Cardiac septum (tissue), 1 donor: Measurements from ENCODE around the gene ABL2. TPM values are rescaled to one million over a fixed set of nuclear protein-coding genes. Genes with fewer than 3 reads are reported as not detected.
"Not testable (repeated sequence)": the region's sequence is repeated elsewhere in the genome, so short reads cannot be mapped to it uniquely, and the experiment has no call there.

Experiments
- DNase-seq: peaks from one replicate; pipeline ENCODE4 v3.0.0-alpha.2; 2020; ENCODE audit warnings: low spot score
- intact Hi-C: fragments of 100-400 bp; cut with DNase I; formaldehyde crosslinking; loops from one replicate; pipeline ENCODE4 v1.14.0; 2022
- total RNA-seq: library from RNA; stranded (reverse); fragmentation: NEBNext Ultra II Directional; extraction: Animal tissue kit (Norgen Biotek cat#: 25700); gene quantifications from one replicate; pipeline ENCODE4 v1.2.1, GENCODE V29; 2021
- donor health status: DM: no; HTN: no; CAD: no.

Gene ABL2
- total RNA-seq, 1 donor from 2014 or later: 14.1 TPM

DNA sequence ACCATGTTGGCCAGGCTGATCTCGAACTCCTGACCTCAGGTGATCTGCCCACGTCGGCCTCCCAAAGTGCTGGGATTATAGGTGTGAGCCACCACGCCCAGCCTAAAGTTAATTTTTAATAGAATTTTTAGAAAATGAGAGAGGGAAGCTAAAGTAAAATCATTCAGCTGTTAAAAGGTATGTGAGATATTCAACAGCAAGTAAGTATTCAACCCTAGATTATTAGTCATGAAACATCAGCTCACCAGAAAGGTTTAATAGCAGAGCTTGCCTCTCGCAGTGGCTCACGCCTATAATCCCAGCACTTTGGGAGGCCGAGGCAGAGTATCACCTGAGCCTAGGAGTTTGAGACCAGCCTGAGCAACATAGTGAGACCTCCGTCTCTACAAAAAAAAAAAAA is 5.0 kb downstream of the ABL2 start:
- DNase-seq, intact Hi-C loops: not testable (repeated sequence)

DNA sequence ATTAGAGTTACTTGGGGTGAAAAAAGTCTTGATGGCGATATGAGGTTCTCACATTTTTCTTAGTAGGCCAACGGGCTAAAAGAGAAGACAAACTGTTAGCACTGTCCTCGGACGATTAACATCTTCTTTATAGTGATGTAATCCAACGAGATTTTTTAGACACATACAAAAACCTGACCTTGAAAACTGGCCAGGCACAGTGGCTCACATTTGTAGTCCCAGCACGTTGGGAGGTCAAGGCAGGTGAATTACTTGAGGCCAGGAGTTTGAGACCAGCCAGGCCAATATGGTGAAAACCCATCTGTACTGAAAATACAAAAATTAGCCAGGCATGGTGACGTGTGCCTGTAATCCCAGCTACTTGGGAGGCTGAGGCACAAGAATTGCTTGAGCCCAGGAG is 8.4 kb downstream of the ABL2 start:
- intact Hi-C loops, DNase-seq: not testable (repeated sequence)

DNA sequence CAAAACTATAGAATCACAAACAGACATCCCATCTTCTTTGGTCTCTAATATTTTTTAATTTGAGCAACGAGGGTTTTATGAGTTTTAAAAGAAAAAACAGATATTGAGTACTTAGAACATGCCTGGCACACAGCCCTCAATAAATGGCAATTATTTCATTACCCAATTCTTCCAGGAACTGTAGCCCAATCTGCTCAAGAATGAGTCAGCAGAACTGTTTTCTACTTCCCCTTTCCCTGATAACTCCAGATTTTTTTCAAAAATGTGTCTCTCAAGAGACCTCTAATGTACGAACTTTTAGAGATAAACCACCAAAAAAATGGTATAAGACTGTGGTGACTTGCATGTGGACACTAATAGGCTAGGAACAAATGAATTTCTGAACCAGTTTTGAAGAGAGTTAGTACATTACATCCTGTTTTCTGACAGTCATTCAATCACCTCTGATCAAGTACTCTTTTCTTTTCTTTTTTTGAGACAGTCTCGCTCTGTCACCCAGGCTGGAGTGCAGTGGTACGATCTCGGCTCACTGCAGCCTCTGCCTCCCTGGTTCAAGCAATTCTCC is 11.5 kb downstream of the ABL2 start:
- intact Hi-C loops: no loop called here
- DNase-seq: no peak

DNA sequence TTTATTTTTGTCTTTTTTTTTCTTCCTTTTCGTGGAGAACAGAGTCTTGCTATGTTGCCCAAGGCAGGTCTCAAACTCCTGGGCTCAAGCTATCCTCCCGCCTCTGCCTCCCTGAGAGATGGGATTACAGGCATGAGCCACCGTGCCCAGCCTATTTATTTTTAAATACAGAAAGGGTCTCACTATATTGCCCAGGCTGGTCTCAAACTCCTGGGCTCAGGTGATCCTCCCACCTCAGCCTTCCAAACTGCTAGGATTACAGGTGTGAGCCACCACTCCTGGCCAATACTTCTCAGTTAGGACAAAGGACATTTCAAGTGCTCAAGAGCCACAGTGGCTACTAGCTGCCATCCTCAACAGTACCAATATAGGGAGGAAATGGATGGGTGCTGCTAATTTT is 16.2 kb downstream of the ABL2 start:
- DNase-seq, intact Hi-C loops: not testable (repeated sequence)

DNA sequence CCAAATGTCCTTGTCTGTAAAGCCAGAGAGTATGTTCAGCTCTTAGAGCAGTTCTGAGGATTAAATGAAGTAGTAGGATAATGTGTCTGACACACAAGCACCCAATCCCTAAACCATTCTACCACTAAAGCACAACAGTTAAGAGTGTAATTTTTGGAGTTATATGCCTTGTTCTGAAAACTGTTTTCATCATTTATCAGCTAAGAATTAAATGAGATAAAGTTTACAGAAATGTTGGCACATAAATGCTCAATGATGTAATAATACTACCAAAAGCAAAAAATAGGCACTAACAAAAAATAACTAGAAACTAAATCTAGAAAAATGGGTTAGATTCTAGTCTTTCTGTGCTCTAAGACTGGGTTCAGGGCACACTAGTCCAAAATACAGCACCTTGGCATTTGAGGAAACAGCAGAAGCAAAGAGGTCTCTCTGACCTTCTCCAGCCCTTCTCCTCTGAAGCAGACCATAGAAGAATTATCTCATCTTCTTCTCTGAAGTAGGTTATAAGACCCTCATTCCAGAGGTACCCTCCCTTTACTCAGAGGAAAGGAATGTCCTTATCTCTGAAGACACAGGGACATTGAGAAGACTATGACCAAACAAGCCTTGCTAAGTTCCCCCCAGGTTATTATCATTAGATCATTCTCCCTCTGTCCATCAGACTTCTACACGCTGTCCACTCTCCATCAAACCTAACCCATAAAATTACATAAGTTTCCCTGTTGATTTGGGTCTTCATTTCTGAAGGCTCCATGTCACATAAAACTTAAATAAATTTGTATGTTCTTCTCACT is 20.6 kb downstream of the ABL2 start:
- no peak for DNase-seq
- intact Hi-C loops: no loop called here

DNA sequence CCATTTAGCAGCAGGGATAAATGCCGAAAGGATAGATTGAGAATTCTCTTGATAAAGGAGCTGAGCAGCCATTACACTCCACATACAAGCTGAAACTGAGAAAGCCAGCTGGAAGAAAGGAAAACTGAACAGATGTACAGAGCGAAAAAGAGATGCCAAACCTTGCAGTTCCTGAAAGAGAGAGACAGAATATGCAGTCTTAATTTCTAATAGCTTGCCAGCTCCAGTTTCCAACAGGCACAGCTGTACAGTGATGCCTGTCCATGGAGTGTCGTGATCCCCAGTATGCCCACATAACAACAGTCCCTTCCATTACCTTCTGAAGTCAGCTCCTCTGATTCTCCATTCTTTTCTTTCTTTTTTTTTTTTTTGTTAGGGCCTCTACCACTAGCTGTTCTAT is 22.7 kb downstream of the ABL2 start:
- intact Hi-C loops: no loop called here
- no peak for DNase-seq

DNA sequence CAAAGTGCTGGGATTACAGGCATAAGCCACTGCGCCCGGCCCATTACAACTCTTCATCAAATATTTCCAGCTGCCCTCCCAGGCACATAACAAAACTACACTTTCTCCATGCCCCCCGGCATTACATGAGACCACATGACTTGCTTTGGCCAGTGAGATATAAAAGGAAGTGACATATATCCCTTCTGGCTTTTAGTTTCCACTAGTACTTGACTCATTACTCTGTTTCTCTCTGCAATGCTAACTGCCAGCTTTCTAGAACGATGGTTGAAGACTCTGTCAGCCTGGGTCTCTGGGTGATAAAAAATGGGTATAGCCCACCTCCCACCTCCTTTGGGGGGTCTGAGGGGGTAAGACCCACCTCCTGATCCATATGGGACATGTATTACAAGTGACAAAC is 24.2 kb downstream of the ABL2 start:
- no peak for DNase-seq
- intact Hi-C loops: no loop called here

DNA sequence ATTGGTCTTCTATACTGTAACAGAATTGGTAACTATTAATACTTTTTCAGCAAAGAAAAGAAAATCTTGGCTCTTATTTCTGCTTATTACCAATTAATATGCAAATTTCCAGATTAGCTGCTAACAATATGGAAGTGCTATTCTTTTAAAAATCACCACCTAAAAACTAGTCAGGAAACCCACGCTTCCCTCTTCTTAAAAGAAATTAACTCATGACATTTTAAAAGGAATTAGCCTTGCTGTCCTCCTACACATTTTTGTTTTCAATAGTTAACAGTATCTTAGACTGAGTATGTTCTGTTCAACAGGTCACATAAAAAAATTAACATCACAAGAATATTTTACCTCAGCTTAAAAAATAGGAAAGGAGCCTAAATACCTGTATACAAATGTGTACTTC is 27.3 kb downstream of the ABL2 start:
- intact Hi-C loops: no loop called here
- no peak for DNase-seq

DNA sequence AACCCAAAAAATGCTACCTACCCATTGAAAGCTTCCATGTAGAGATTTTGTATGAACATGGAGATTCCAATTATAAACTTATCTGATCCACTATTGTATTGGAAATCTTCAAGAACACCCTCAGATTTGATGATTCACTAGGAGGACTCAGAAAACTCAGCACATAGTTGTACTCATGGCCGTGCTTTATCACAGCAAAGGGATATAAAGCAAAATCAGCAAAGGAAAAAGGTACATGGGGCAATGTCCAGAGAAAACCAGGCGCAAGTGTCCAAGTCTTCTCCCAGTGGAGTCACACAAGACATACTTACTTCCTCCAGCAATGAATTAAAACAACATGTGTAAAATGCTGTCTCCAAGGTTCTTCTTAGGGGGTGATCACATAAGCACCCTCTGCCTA is 28.9 kb downstream of the ABL2 start:
- no peak for DNase-seq
- intact Hi-C loops: no loop called here

DNA sequence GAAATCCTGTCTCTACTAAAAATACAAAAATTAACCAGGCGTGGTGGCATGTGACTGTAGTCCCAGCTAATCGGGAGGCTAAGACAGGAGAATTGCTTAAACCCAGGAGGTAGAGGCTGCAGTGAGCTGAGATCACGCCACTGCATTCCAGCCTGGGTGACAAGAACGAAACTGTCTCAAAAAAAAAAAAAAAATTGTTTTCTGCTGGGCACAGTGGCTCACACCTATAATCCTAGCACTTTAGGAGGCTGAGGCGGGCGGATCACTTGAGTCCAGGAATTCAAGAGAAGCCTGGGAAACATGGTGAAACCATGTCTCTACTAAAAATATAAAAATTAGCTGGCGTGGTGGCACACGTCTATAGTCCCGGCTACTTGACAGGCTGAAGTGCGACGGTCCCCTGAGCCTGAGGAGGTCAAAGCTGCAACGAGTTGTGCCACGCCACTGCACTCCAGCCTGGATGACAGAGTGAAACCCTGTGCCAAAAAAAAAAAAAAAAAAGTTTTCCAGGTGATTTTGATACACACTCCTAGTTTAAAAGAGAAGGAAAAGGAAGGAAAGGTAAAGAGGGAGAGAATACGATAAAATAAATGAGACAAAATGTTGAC is 31.7 kb downstream of the ABL2 start:
- intact Hi-C loops: no loop called here
- no peak for DNase-seq

DNA sequence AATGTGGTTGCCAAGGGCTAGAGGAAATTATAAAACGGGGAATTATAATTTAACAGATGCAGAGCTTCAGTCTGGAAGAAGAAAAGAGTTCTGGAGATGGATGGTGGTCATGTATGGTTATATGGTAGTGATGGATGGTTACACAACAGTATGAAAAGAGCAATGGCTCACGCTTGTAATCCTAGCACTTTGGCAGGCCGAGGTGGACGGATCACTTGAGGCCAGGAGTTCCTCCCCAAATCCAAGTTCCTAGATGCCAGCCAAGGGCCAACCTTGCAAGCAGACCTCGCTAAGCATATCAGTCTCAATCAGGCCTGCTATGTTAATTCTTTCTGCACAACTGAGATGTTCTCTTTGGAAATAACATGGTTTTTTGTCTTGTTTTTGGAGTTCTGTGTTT is 33.6 kb downstream of the ABL2 start:
- intact Hi-C loops, DNase-seq: not testable (repeated sequence)

DNA sequence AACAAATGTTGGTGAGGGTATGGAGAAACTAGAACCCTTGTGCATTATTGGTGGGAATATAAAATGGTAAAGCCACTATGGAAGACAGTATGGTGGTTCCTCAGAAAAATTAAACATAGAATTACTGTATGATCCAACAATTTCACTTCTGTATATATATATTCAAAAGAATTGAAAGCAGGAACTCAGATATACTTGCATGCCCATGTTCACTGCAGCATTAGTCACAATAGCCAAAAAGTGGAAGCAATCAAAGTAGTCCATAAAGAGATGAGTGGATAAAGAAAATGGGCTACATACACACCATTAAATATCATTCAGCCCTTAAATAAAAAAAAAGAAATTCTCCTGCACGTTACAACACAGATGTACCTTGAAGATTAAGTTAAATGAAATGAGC is 34.1 kb downstream of the ABL2 start:
- intact Hi-C loops: no loop called here
- no peak for DNase-seq

DNA sequence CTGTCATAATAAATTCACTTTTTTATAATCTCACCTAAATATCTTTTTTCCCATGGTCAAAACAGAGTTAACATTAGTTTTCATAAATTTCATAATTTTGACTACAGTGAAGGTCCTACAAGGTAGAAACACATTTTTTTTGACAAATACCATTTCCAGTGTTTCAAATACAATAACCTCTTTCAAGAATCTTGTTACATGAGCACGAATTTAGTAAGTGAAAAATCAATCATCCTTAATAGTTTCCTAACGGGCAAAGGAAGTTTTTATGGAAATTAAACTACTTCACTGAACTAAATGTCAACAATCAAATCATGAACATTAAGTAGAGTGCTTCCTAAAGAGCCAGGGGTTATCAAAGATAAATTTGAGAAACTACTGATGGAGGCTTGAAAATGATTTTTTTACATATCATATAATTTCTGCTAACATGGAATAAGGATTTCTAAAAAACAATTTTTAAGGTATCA is 35.4 kb downstream of the ABL2 start:
- intact Hi-C loops: loop anchor here (1.0 to 5.0 kb wide), 2 partner anchors 52 to 73 kb away; no protein-coding TSS in a partner anchor

DNA sequence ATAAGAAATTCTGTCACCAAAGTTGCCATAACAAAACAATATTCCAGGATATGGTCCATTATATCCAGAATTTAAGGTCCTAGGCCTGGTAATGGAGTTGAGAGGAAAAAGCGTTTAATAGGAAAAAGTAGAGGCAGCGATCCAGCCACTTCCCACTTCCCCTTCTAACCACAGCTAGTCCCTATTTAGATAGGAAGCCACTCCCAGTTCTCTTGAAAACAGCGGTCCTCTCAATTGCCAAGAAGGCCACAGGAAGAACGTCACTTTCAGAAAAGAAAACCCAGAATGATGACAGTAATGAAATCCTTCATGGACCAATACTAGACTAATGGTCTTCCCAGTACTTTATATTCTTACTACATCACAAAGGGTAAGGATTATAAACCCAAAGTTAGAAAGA is 38.6 kb downstream of the ABL2 start:
- DNase-seq: no peak
- intact Hi-C loops: loop anchor here (5.0 kb wide), 1 partner anchor 49 kb away; no protein-coding TSS in a partner anchor

More for the DNA sequence above, 35.4 kb downstream of the ABL2 start:
- DNase-seq: no peak

DNA sequence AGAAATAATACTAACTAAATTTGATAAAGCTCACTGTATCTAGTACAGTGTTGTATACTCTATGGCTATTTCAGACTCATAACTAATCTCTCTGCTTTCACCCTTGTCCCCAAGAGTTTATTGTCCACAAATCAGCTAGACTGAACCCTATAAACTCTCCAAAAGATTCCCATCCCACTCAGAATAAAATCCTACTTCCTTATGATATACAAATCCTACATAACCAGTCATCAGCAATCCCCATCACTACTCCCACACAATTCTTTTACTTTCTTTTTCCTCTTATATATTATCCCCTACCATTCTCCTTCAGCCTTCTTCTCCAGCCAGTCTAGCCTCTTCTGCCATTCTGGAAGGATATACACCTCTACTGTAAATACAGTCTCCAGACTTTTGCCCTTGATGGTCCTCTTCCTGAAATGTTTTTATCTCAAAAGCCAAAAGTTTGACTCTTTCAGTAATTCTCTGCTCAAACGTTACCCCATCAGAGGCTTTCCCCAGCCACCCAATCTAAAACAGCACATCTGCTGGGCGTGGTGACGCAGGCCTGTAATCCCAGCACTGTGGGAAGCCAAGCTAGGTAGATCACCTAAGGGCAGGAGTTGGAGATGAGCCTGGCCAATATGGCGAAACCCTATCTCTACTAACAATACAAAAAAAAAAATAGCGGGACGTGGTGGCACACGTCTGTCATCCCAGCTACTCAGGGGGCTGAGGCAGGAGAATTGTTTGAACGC is 41.6 kb downstream of the ABL2 start:
- intact Hi-C loops: no loop called here
- no peak for DNase-seq

DNA sequence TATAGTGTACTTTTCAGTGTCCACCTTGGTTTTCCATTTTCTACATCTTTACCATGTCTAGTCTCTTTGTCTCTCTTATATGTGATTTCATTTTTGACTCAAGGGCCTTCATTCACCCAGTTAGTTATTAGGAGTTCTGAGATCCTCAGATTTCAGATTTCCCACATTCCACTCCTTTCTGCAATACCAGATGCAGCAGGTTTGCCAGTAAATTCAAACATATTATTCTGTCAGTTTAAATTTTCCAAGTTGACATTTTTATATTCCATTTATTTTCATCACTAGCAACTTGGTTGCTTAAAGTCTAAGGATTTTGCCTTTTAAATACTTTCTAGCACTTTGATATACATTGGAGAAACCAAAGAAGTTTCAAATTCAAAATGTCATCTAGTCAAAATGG is 42.4 kb downstream of the ABL2 start:
- DNase-seq: no peak
- intact Hi-C loops: no loop called here

DNA sequence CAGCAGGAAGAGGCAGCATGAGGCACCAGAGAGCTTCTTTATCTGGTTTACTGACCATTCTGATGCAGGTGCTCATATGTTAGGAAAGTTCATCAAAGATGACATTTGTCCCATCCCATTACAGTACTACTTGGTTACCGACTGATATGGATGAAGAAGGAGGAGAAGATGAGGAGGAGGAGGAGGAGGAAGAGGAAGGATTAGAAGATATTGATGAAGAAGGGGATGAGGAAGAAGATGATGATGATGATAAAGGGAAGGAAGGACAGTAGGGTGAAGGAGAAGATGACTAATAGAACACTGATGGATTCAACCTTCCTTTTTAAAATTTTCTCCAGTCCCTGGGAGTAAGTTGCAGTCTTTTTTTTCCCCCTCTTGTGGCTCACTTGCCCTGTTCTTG is 45.1 kb downstream of the ABL2 start:
- no peak for DNase-seq
- intact Hi-C loops: no loop called here

DNA sequence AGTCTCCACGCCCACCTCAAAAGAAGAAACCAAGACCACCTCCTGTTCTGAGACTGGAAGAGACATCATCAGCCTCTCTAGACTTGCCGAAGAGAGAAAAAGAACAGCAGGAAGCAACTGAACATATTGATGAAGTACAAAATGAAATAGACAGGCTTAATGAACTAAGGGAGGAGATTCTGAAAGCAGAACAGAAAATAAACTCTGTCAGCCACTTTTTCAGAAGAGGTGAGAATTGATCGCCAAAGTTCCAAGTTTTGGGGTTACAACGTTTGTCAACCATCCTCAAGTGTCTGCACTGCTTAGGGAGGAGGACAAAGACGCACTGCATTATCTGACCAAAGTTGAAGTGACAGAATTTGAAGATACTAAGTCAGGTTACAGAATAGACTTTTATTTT is 45.6 kb downstream of the ABL2 start:
- intact Hi-C loops: no loop called here
- no peak for DNase-seq

DNA sequence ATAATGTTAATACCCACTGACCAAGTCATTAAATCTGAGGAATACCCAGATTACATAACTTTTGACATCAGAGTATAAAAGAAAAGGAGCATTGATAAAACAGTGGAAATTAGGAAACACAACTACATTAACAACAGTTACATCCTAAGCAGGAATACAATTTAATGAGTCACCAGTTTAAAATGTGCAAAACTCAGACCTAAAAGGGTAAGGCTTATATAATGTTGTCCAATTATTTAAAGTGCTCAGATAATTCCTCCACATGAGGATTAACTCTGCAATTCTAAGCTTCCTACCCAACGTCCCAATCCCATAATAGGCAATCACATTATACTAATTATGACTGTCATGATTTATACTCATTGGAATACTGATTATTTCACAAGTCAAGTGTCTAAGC is 50.5 kb downstream of the ABL2 start:
- no peak for DNase-seq
- intact Hi-C loops: no loop called here

DNA sequence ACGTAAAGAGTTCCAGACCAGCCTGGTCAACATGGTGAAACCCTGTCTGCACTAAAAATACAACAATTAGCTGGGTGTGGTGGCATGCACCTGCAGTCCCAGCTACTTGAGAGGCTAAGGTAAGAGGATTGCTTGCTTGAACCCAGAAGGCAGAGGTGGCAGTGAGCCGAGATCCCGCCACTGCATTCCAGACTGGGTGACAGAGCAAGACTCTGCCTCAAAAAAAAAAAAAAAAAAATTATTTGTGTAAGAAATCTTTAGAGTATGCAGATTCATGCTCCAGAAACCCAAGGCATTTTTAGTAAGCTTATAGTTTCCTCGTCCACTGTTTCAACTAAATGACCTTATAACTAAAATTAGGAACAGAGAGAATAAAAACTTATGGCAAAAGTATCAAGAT is 51.3 kb downstream of the ABL2 start:
- DNase-seq: no peak
- intact Hi-C loops: no loop called here
